OCI-LY3 (cell line): ENCODE data around the gene TRIM67.

Source experiments
- CTCF ChIP-seq: fragments of 200-600, 300-600 bp; sonication (generic); IDR thresholded peaks from 2 replicates; pipeline ENCODE4 v1.5.1; 2014; ENCODE audit warnings: antibody characterized with exemption, low read length, low read depth
- EZH2phosphoT487 ChIP-seq: fragments of 200-600 bp; shearing (Covaris generic); IDR thresholded peaks from 2 replicates; pipeline ENCODE4 v1.6.1; 2018; ENCODE audit warnings: antibody characterized with exemption, mixed run types, low read depth

- TF ChIP-seq CTCF (no peak), EZH2phosphoT487 (no peak)
Observed at GRCh38 chr1:231233735-231234417, 72.0 kb downstream of the TRIM67 start.
